Left ventricle myocardium inferior (tissue), 1 donor: ENCODE results near the gene MICAL3. TPM values are rescaled to one million over a fixed set of nuclear protein-coding genes. Genes with fewer than 3 reads are reported as not detected.
"Not testable (repeated sequence)": the region's sequence is repeated elsewhere in the genome, so short reads cannot be mapped to it uniquely, and the experiment has no call there.

Experiments
- DNase-seq: peaks from one replicate; pipeline ENCODE4 v3.0.0-alpha.2; 2020
- H3K27ac ChIP-seq: fragments of 200-600 bp; replicated peaks from 2 replicates; pipeline ENCODE4 v1.8.0; 2021
- H3K27me3 ChIP-seq: fragments of 200-600 bp; 2 replicates; pipeline ENCODE4 v1.8.0; 2021; ENCODE audit warnings: low read depth
- H3K36me3 ChIP-seq: fragments of 200-600 bp; 2 replicates; pipeline ENCODE4 v1.8.0; 2021
- H3K4me1 ChIP-seq: fragments of 200-600 bp; 2 replicates; pipeline ENCODE4 v1.8.0; 2021
- H3K4me3 ChIP-seq: fragments of 200-600 bp; 2 replicates; pipeline ENCODE4 v1.8.0; 2021; ENCODE audit warnings: mild to moderate bottlenecking, moderate library complexity
- H3K9me3 ChIP-seq: fragments of 200-600 bp; replicated peaks from 2 replicates; pipeline ENCODE4 v1.8.0; 2021
- CTCF ChIP-seq: fragments of 200-600 bp; IDR thresholded peaks from 2 replicates; pipeline ENCODE4 v1.8.0; 2021; ENCODE audit warnings: antibody characterized with exemption, mild to moderate bottlenecking, borderline replicate concordance
- intact Hi-C: fragments of 100-400 bp; cut with micrococcal nuclease; formaldehyde crosslinking; loops from one replicate; pipeline ENCODE4 v1.11.0; 2022
- total RNA-seq: library from RNA; stranded (reverse); fragmentation: NEBNext Ultra II Directional; extraction: Animal tissue kit (Norgen Biotek cat#: 25700); gene quantifications from one replicate; pipeline ENCODE4 v1.2.1, GENCODE V29; 2021
- donor health status: DM: no; HTN: yes; CAD: no; lungs with severe emphysema.

The MICAL3 gene
- total RNA-seq, 1 donor from 2014 or later: 92.5 TPM

DNA sequence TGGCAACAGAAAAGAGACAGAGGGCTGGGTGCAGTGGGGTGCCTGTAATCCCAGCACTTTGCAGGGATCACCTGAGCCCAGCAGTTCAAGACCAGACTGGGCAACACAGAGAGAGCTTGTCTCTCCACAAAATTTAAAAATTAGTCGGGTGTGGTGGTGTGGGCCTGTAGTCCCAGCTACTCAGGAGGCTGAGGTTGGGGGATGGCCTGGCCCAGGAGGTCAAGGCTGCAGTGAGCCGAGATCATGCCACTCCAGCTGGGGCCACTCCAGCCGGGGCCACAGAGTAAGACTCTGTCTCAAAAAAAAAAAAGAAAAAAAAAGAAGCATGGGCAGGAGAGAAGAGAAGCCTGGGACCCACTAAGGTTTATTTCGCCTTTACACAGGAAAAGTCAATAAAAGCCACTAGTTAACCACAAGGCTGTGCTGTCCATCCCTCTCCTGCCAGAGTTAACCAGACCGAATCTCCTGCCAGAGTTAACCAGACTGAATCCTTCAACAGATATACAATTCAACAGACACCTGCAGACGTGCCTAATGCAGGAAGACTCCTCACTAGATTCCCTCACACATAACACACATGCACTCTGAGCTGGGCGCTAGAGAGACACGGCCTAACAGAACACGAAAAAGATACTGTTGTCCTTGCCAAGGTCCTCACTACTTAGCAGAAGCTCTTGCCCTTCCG, 29.8 kb downstream of the MICAL3 start:
- Histone ChIP-seq H3K9me3 (no peaks in the 10 kb centered on the region), H3K27me3 (no peaks in the 10 kb centered on the region), H3K4me3 (no peak overlapping the region), H3K4me1 (peaks cover 64% of the 10 kb centered on the region), H3K36me3 (no peaks in the 10 kb centered on the region), H3K27ac (peak overlapping the region; percentile 33)
- intact Hi-C loops: loop anchor here (10.0 kb wide), 1 partner anchor 90 kb away; no protein-coding TSS in a partner anchor
- no peak for TF ChIP-seq CTCF
- no peak for DNase-seq

DNA sequence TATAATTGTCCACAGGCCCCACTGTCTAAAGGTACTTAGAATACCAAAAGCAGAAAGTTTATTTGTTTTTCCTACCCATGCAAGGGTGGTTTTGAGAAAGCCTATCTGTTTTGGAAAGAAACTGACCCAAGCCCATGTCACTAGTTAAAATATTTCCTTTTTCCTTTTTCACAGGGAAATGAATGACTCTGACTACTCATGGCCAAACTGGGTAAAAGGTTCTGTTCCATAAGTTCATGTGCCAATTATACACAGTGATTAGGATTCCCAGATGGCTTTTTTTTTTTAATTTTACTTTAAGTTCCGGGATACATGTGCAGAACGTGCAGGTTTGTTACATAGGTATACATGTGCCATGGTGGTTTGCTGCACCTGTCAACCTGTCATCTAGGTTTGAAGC, 31.4 kb downstream of the MICAL3 start:
- H3K9me3 ChIP-seq, DNase-seq, H3K27me3 ChIP-seq, H3K36me3 ChIP-seq, H3K4me3 ChIP-seq: not testable (repeated sequence)
- intact Hi-C loops: loop anchor here (10.0 kb wide), 1 partner anchor 88 kb away; no protein-coding TSS in a partner anchor
- peaks cover 76% of the 10 kb centered on the region for H3K4me1 ChIP-seq
- H3K27ac ChIP-seq: peak overlapping the region; percentile 76

DNA sequence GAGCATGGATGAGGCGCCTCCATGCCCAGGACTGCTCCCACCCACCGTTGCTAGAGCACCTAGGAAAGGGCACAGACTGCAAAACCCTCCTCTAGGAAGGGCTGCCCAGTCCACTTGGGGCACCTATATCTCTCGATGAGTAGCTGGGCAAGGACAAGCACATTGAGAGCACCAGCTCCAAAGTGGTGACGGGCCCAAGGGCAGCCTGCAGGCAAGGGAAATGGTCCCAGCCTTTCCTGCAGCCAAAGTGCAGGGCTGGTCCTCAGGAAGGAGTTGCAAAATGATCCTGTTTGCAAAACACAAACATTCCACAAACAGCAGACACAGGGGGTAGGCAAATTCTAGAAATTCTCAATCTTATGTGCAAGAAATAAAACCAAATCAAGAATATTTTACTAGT, 32.4 kb downstream of the MICAL3 start:
- H3K4me3 ChIP-seq, H3K36me3 ChIP-seq, H3K27me3 ChIP-seq, H3K9me3 ChIP-seq: not testable (repeated sequence)
- peaks cover 84% of the 10 kb centered on the region for H3K4me1 ChIP-seq
- peak; percentile 36 for DNase-seq
- intact Hi-C loops: loop anchor here (10.0 kb wide), 1 partner anchor 87 kb away; no protein-coding TSS in a partner anchor
- peak overlapping the region; percentile 76 for H3K27ac ChIP-seq

- Histone ChIP-seq H3K36me3 (no peaks in the 10 kb centered on the region), H3K27ac (peak overlapping the region; percentile 76), H3K27me3 (no peaks in the 10 kb centered on the region), H3K9me3 (no peaks in the 10 kb centered on the region), H3K4me3 (no peak overlapping the region), H3K4me1 (peaks cover 84% of the 10 kb centered on the region)
- DNase-seq: peak; percentile 29
- intact Hi-C loops: loop anchor here (10.0 kb wide), 1 partner anchor 86 kb away; no protein-coding TSS in a partner anchor
- no peak for TF ChIP-seq CTCF
Measured at GRCh38 chr22:17990942-17991341, 33.4 kb downstream of the MICAL3 start.

DNA sequence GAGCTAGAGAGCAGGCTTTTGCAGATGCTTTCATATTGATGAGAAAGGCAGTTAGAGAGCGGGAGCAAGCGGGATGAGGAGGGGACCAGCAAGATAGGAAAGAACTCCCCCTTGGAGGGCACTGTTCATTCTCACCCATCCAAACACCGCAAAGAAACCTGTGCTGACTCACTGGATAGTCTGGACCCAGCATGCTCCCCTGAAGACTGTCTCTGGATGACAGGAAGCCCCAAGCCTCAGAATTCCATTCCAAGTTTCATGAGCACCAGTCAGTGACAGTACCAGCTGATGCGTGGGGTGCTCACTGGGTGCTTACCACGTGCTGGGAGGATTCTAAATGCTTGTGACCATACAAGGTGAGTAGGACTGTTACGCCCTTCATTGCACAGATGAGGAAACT, 34.2 kb downstream of the MICAL3 start:
- peak overlapping the region; percentile 76 for H3K27ac ChIP-seq
- intact Hi-C loops: loop anchor here (10.0 kb wide), 1 partner anchor 85 kb away; no protein-coding TSS in a partner anchor
- H3K4me1 ChIP-seq: peaks cover 85% of the 10 kb centered on the region
- no peak for DNase-seq
- H3K4me3 ChIP-seq: no peak overlapping the region
- TF ChIP-seq CTCF: no peak
- H3K27me3 ChIP-seq: no peaks in the 10 kb centered on the region
- H3K36me3 ChIP-seq: no peaks in the 10 kb centered on the region
- H3K9me3 ChIP-seq: no peaks in the 10 kb centered on the region

DNA sequence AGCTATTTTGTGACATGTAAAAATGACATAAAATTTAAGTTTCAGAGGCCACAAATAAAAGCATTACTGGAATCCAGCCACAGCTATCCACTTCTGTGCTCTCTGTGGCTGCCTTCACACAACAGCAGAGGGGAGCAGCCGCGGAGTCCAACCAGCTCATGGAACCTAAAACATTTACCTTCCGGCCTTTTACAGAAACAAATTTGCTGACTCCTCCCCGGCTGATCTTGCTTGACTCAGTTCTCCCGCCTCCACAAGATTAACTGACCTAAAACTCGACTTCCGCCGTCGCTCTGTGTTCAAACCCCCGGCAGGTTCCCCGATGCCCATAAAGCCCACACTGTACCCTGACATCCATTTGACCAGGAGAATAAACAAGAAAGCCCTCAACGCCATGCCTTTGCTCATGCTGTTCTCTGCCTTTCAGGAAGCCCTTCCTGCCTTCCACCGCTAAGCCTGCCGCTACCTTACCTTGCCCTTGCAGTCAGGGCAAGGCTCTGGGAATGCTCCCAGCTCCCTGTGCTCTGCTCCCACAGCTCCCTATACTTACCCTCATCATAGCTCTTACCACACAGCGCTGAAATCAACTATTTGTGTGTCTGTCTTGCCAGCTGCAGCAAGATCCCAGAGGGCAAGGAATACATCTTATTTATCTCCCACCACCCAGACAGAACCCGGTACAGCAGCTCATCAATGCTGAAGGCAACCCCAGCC, 35.4 kb downstream of the MICAL3 start:
- no peak for DNase-seq
- Histone ChIP-seq H3K9me3 (no peaks in the 10 kb centered on the region), H3K27me3 (no peaks in the 10 kb centered on the region), H3K4me3 (no peak overlapping the region), H3K27ac (peak overlapping the region; percentile 50), H3K36me3 (no peaks in the 10 kb centered on the region), H3K4me1 (peaks cover 85% of the 10 kb centered on the region)
- intact Hi-C loops: no loop called here
- TF ChIP-seq CTCF: no peak
